Liver (tissue), 9 donors: ENCODE measurements around the gene GOSR2. TPM values are rescaled to one million over a fixed set of nuclear protein-coding genes. Genes with fewer than 3 reads are reported as not detected.

Experiments
- DNase-seq: peaks from one replicate; pipeline ENCODE4 v3.0.0-alpha.2; 2017; ENCODE audit warnings: low spot score
- H3K27ac ChIP-seq, 2 donors: one replicate each; pipeline ENCODE4 v1.7.0; 2013; ENCODE audit warnings: inconsistent platforms in 2 of 2, low read length in 2 of 2, control low read depth in 1 of 2, low read depth in 1 of 2, mild to moderate bottlenecking in 1 of 2
- H3K27me3 ChIP-seq, 4 donors: one replicate each; pipeline versions ENCODE4 v1.6.1 to v1.7.0; 2013; ENCODE audit warnings: low read length in 3 of 4, inconsistent platforms in 1 of 4, mild to moderate bottlenecking in 1 of 4, moderate library complexity in 1 of 4; ENCODE audit not compliant: control insufficient read depth in 4 of 4, insufficient read depth in 4 of 4
- H3K36me3 ChIP-seq, 4 donors: one replicate each; pipeline versions ENCODE4 v1.6.1 to v1.7.0; 2013; ENCODE audit warnings: low read length in 3 of 4, mild to moderate bottlenecking in 3 of 4, low read depth in 1 of 4, moderate library complexity in 1 of 4; ENCODE audit not compliant: control insufficient read depth in 4 of 4, insufficient read depth in 3 of 4
- H3K4me1 ChIP-seq, 4 donors: one replicate each; pipeline versions ENCODE4 v1.6.1 to v1.7.0; 2013; ENCODE audit warnings: low read length in 3 of 4, mild to moderate bottlenecking in 3 of 4, moderate library complexity in 1 of 4; ENCODE audit not compliant: control insufficient read depth in 4 of 4, insufficient read depth in 4 of 4
- H3K4me3 ChIP-seq, 3 donors: one replicate each; pipeline versions ENCODE4 v1.6.1 to v1.7.0; 2013; ENCODE audit warnings: low read length in 3 of 3, control low read depth in 1 of 3, low read depth in 1 of 3, mild to moderate bottlenecking in 1 of 3
- H3K9ac ChIP-seq, 2 donors: one replicate each; pipeline ENCODE4 v1.7.0; 2013; ENCODE audit warnings: low read length in 2 of 2, mild to moderate bottlenecking in 2 of 2, moderate library complexity in 2 of 2, control low read depth in 1 of 2, low read depth in 1 of 2
- H3K9me3 ChIP-seq, 4 donors: one replicate each; pipeline versions ENCODE4 v1.6.1 to v1.7.0; 2013; ENCODE audit warnings: low read length in 3 of 4; ENCODE audit not compliant: control insufficient read depth in 4 of 4
- EGR1 ChIP-seq, 2 donors: IDR thresholded peaks; 2 replicates each; pipeline ENCODE4 v1.6.1; 2016 to 2018; ENCODE audit warnings: antibody characterized with exemption in 2 of 2, low read depth in 2 of 2
- FOXA1 ChIP-seq: IDR thresholded peaks from 2 replicates; pipeline ENCODE4 v1.6.1; 2016; ENCODE audit warnings: antibody characterized with exemption
- FOXA2 ChIP-seq: IDR thresholded peaks from 2 replicates; pipeline ENCODE4 v1.6.1; 2016; ENCODE audit warnings: antibody characterized with exemption
- GABPA ChIP-seq, 2 donors: IDR thresholded peaks in 1 of 2; conservative IDR thresholded peaks in 1 of 2; 2 replicates each; pipeline ENCODE4 v1.6.1; 2016; ENCODE audit warnings: antibody characterized with exemption in 2 of 2, mild to moderate bottlenecking in 1 of 2, moderate library complexity in 1 of 2
- HNF4A ChIP-seq, 2 donors: conservative IDR thresholded peaks; 2 replicates each; pipeline ENCODE4 v1.6.1; 2016; ENCODE audit warnings: antibody characterized with exemption in 2 of 2, mild to moderate bottlenecking in 2 of 2
- HNF4G ChIP-seq: IDR thresholded peaks from 2 replicates; pipeline ENCODE4 v1.6.1; 2016; ENCODE audit warnings: antibody characterized with exemption
- JUND ChIP-seq, 2 donors: IDR thresholded peaks; 2 replicates each; pipeline ENCODE4 v1.6.1; 2016; ENCODE audit warnings: antibody characterized with exemption in 2 of 2
- NR2F2 ChIP-seq: IDR thresholded peaks from 2 replicates; pipeline ENCODE4 v1.6.1; 2016; ENCODE audit warnings: antibody characterized with exemption
- RAD21 ChIP-seq, 2 donors: IDR thresholded peaks; 2 replicates each; pipeline ENCODE4 v1.6.1; 2016; ENCODE audit warnings: antibody characterized with exemption in 2 of 2, mild to moderate bottlenecking in 2 of 2
- RXRA ChIP-seq, 2 donors: IDR thresholded peaks; 2 replicates each; pipeline ENCODE4 v1.6.1; 2017 to 2018; ENCODE audit warnings: antibody characterized with exemption in 2 of 2, mild to moderate bottlenecking in 1 of 2
- SP1 ChIP-seq: IDR thresholded peaks from 2 replicates; pipeline ENCODE4 v1.6.1; 2018; ENCODE audit warnings: antibody characterized with exemption, mild to moderate bottlenecking
- TAF1 ChIP-seq: conservative IDR thresholded peaks from 2 replicates; pipeline ENCODE4 v1.6.1; 2016; ENCODE audit warnings: antibody characterized with exemption, mild to moderate bottlenecking
- YY1 ChIP-seq: IDR thresholded peaks from 2 replicates; pipeline ENCODE4 v1.6.1; 2016; ENCODE audit warnings: antibody characterized with exemption, mild to moderate bottlenecking
- WGBS: extraction: QIAGEN DNeasy Blood & Tissue Kit; methylation state at CpG from one replicate; pipeline ENCODE4 v1.1.7; 2013; 5-methylcytosine and 5-hydroxymethylcytosine counted together
- polyA plus RNA-seq, 2 donors: library from polyadenylated mRNA; stranded (reverse) in 1 of 2; unstranded in 1 of 2; fragments of 200-250 nt in 1 of 2; fragments of >200 nt in 1 of 2; fragmentation: Nextera tagmentation in 1 of 2; extraction: Ambion mirVana in 1 of 2; gene quantifications; one replicate each; pipeline versions ENCODE4 v1.2.1 to v1.2.3, GENCODE V29; 2013 to 2015
- total RNA-seq, 2 donors: library from RNA; depleted of rRNA; stranded (reverse); fragments of >200 nt; gene quantifications; one replicate each; pipeline ENCODE4 v1.2.3, GENCODE V29; 2014
- TF ChIP-seq, protein P1 (sequence below): fragments of 150-350 bp; IDR thresholded peaks from 2 replicates; pipeline ENCODE4 v1.5.1; 2017; ENCODE audit warnings: improper control_type of control experiment, low read depth, low read length; ENCODE audit not compliant: missing input control
- TF ChIP-seq, protein P2 (sequence below): IDR thresholded peaks from 2 replicates; pipeline ENCODE4 v1.6.1; 2016; ENCODE audit warnings: antibody characterized with exemption
- TF ChIP-seq, protein P3 (sequence below): IDR thresholded peaks from 2 replicates; pipeline ENCODE4 v1.6.1; 2016; ENCODE audit warnings: antibody characterized with exemption
- TF ChIP-seq, protein P4 (sequence below): IDR thresholded peaks from 2 replicates; pipeline ENCODE4 v1.6.1; 2016; ENCODE audit warnings: antibody characterized with exemption, mild to moderate bottlenecking
- TF ChIP-seq, protein P5 (sequence below): IDR thresholded peaks from 2 replicates; pipeline ENCODE4 v1.6.1; 2016; ENCODE audit warnings: antibody characterized with exemption
- donor health status: healthy.
- donor health status: healthy.
- donor health status: healthy.
- donor health status: healthy.
- donor health status: healthy.

GOSR2 gene
- total and polyA plus RNA-seq, 4 donors: 19.9 to 43.8 (median 21.0) TPM

DNA sequence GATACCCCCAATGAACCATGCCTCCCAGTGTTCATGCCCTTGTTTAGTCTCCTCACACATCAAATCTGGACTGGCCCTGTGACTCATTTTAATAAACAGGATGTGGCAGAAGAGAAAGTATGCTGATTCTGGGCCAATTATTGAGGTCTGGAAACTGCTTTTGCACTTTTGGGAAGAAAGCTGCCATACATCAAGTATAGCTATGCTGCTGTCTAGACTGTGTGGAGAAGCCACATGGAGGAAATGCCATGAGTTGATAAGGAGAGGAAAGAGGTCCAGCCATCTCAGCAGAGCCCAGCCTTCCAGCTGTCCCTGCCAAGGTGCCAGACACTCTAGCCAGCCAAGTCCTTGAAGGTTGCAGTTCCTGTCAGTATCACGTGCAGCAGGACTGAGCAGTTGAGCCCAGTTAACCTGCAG is 39.4 kb downstream of the GOSR2 start:
- no peak for DNase-seq
- no peak overlapping the region for H3K27ac ChIP-seq
- peaks cover 0 to 2% (median 0%) of the 10 kb centered on the region in 4 donors for H3K9me3 ChIP-seq
- no peak overlapping the region for H3K9ac ChIP-seq
- WGBS: 18% methylated on average over 1 of the region's 1 CpG
- H3K36me3 ChIP-seq: no peaks in the 10 kb centered on the region
- no peak overlapping the region for H3K4me3 ChIP-seq
- no peaks in the 10 kb centered on the region for H3K27me3 ChIP-seq
- no peaks in the 10 kb centered on the region for H3K4me1 ChIP-seq
- TF ChIP-seq TAF1: no peak
- TF ChIP-seq JUND (IDR thresholded peaks at IDR 0.05): peak in 1 of 2 donors; percentile 39
- TF ChIP-seq, protein P1, sequence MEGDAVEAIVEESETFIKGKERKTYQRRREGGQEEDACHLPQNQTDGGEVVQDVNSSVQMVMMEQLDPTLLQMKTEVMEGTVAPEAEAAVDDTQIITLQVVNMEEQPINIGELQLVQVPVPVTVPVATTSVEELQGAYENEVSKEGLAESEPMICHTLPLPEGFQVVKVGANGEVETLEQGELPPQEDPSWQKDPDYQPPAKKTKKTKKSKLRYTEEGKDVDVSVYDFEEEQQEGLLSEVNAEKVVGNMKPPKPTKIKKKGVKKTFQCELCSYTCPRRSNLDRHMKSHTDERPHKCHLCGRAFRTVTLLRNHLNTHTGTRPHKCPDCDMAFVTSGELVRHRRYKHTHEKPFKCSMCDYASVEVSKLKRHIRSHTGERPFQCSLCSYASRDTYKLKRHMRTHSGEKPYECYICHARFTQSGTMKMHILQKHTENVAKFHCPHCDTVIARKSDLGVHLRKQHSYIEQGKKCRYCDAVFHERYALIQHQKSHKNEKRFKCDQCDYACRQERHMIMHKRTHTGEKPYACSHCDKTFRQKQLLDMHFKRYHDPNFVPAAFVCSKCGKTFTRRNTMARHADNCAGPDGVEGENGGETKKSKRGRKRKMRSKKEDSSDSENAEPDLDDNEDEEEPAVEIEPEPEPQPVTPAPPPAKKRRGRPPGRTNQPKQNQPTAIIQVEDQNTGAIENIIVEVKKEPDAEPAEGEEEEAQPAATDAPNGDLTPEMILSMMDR: no peak

DNA sequence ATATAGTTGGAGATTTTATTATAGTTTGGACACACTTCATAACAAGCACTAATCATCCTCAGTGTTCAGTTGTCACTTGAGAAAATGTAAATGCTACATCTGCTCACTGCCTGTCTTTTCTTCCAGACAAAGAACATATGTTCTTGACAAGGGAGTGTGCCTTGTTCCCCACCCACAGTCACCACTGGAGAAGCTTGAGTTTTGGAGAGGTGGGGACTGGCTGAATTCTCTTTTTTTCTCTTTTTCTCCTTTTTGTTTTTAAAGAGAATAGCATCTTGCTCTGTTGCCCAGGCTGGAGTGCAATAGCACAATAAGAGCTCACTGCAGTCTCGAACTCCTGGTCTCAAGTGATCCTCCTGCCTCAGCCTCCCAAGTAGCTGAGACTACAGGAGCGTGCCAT is 40.6 kb downstream of the GOSR2 start:
- Histone ChIP-seq H3K27ac (no peak overlapping the region), H3K27me3 (no peaks in the 10 kb centered on the region), H3K9ac (no peak overlapping the region), H3K36me3 (no peaks in the 10 kb centered on the region), H3K4me1 (no peaks in the 10 kb centered on the region), H3K4me3 (no peak overlapping the region), H3K9me3 (peaks cover 0 to 2% (median 0%) of the 10 kb centered on the region in 4 donors)
- DNase-seq: no peak
- TF ChIP-seq SP1: no peak
- no peak for TF ChIP-seq FOXA1
- no peak for TF ChIP-seq JUND (IDR thresholded peaks at IDR 0.05)
- TF ChIP-seq HNF4G: no peak
- no peak for TF ChIP-seq EGR1 (IDR thresholded peaks at IDR 0.05; ENCODE audit: low read depth in 2 of 2)
- TF ChIP-seq, protein P1: no peak
- TF ChIP-seq, protein P2, sequence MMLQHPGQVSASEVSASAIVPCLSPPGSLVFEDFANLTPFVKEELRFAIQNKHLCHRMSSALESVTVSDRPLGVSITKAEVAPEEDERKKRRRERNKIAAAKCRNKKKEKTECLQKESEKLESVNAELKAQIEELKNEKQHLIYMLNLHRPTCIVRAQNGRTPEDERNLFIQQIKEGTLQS: no peak
- TF ChIP-seq, protein P3, sequence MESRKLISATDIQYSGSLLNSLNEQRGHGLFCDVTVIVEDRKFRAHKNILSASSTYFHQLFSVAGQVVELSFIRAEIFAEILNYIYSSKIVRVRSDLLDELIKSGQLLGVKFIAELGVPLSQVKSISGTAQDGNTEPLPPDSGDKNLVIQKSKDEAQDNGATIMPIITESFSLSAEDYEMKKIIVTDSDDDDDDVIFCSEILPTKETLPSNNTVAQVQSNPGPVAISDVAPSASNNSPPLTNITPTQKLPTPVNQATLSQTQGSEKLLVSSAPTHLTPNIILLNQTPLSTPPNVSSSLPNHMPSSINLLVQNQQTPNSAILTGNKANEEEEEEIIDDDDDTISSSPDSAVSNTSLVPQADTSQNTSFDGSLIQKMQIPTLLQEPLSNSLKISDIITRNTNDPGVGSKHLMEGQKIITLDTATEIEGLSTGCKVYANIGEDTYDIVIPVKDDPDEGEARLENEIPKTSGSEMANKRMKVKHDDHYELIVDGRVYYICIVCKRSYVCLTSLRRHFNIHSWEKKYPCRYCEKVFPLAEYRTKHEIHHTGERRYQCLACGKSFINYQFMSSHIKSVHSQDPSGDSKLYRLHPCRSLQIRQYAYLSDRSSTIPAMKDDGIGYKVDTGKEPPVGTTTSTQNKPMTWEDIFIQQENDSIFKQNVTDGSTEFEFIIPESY: no peak
- no peak for TF ChIP-seq HNF4A (conservative IDR thresholded peaks at IDR 0.05)
- TF ChIP-seq RXRA (IDR thresholded peaks at IDR 0.05): no peak
- no peak for TF ChIP-seq RAD21 (IDR thresholded peaks at IDR 0.05)
- no peak for TF ChIP-seq YY1
- TF ChIP-seq, protein P4, sequence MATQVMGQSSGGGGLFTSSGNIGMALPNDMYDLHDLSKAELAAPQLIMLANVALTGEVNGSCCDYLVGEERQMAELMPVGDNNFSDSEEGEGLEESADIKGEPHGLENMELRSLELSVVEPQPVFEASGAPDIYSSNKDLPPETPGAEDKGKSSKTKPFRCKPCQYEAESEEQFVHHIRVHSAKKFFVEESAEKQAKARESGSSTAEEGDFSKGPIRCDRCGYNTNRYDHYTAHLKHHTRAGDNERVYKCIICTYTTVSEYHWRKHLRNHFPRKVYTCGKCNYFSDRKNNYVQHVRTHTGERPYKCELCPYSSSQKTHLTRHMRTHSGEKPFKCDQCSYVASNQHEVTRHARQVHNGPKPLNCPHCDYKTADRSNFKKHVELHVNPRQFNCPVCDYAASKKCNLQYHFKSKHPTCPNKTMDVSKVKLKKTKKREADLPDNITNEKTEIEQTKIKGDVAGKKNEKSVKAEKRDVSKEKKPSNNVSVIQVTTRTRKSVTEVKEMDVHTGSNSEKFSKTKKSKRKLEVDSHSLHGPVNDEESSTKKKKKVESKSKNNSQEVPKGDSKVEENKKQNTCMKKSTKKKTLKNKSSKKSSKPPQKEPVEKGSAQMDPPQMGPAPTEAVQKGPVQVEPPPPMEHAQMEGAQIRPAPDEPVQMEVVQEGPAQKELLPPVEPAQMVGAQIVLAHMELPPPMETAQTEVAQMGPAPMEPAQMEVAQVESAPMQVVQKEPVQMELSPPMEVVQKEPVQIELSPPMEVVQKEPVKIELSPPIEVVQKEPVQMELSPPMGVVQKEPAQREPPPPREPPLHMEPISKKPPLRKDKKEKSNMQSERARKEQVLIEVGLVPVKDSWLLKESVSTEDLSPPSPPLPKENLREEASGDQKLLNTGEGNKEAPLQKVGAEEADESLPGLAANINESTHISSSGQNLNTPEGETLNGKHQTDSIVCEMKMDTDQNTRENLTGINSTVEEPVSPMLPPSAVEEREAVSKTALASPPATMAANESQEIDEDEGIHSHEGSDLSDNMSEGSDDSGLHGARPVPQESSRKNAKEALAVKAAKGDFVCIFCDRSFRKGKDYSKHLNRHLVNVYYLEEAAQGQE: no peak
- no peak for TF ChIP-seq NR2F2
- TF ChIP-seq TAF1: no peak
- TF ChIP-seq, protein P5, sequence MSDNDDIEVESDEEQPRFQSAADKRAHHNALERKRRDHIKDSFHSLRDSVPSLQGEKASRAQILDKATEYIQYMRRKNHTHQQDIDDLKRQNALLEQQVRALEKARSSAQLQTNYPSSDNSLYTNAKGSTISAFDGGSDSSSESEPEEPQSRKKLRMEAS: no peak
- TF ChIP-seq GABPA (IDR thresholded peaks at IDR 0.05 in 1 of 2, conservative IDR thresholded peaks at IDR 0.05 in 1 of 2): no peak
- TF ChIP-seq FOXA2: no peak
- WGBS: 85% methylated on average over 2 of the region's 2 CpGs
